HepG2 (cell line): ENCODE measurements around the gene DNAJC4. TPM values are rescaled to one million over a fixed set of nuclear protein-coding genes. Genes with fewer than 3 reads are reported as not detected.

Experiments used
- ARHGAP35 ChIP-seq: sonication (generic); formaldehyde crosslinking; IDR thresholded peaks from 2 replicates; pipeline ENCODE4 v1.9.0; 2022; ENCODE audit warnings: mild to moderate bottlenecking, inconsistent platforms, moderate library complexity, missing genetic modification reagents, borderline replicate concordance
- CSRNP1 ChIP-seq: sonication (generic); formaldehyde crosslinking; IDR thresholded peaks from 2 replicates; pipeline ENCODE4 v1.8.1; 2023; ENCODE audit warnings: mild to moderate bottlenecking, missing genetic modification reagents
- KLF6 ChIP-seq: IDR thresholded peaks from 2 replicates; pipeline ENCODE4 v1.8.0; 2016; ENCODE audit warnings: missing biosample characterization, missing genetic modification reagents
- REXO4 ChIP-seq: sonication (generic); formaldehyde crosslinking; IDR thresholded peaks from 2 replicates; pipeline ENCODE4 v1.8.0; 2022; ENCODE audit warnings: missing genetic modification reagents, mild to moderate bottlenecking, borderline replicate concordance
- SRSF9 ChIP-seq: fragments of 200-400 bp; formaldehyde crosslinking; IDR thresholded peaks from 2 replicates; pipeline ENCODE4 v1.6.1; 2018; ENCODE audit warnings: borderline replicate concordance, mild to moderate bottlenecking, low read depth, low read length; ENCODE audit not compliant: insufficient read depth, poor library complexity, severe bottlenecking
- STAG1 ChIP-seq: sonication (generic); formaldehyde crosslinking; IDR thresholded peaks from 2 replicates; pipeline ENCODE4 v1.4.0; 2020; ENCODE audit warnings: missing genetic modification reagents
- ZIK1 ChIP-seq: sonication (generic); formaldehyde crosslinking; IDR thresholded peaks from 2 replicates; pipeline ENCODE4 v1.5.0; 2020; ENCODE audit warnings: mild to moderate bottlenecking, low read depth, missing genetic modification reagents, borderline replicate concordance
- ZMAT5 ChIP-seq: sonication (generic); formaldehyde crosslinking; IDR thresholded peaks from 2 replicates; pipeline ENCODE4 v1.5.0; 2020; ENCODE audit warnings: mild to moderate bottlenecking, low read depth, missing genetic modification reagents, borderline replicate concordance
- ZNF230 ChIP-seq: sonication (generic); formaldehyde crosslinking; IDR thresholded peaks from 2 replicates; pipeline ENCODE4 v1.4.0; 2020; ENCODE audit warnings: mild to moderate bottlenecking, missing genetic modification reagents
- ZNF503 ChIP-seq: sonication (generic); formaldehyde crosslinking; IDR thresholded peaks from 2 replicates; pipeline ENCODE4 v1.4.0; 2020; ENCODE audit warnings: missing genetic modification reagents
- polyA plus RNA-seq, 8 experiments: library from polyadenylated mRNA; depleted of rRNA in 3 of 8; stranded (reverse) in 7 of 8; unstranded in 1 of 8; fragments of >200 nt; fragmentation: Illumina TruSeq in 4 of 8; extraction: Trizol in 4 of 8; gene quantifications; 2 replicates each; pipeline versions ENCODE4 v1.2.1 to v1.2.3, GENCODE V29; 2011 to 2016; ENCODE audit warnings: low read depth in 4 of 8, missing spikeins in 1 of 8, mixed read lengths in 1 of 8; ENCODE audit not compliant: insufficient read depth in 1 of 8
- total RNA-seq, 5 experiments: library from RNA; depleted of rRNA; stranded (reverse); fragments of >200 nt; fragmentation: Illumina TruSeq; extraction: Trizol; gene quantifications; 2 replicates each; pipeline ENCODE4 v1.2.3, GENCODE V29; 2016; ENCODE audit warnings: low read depth in 1 of 5

The DNAJC4 gene
- total and polyA plus RNA-seq, 2 of the 13 experiments (the other 11 are each of a cell fraction or from before 2014, with no cell fraction given): 10.3 to 60.8 TPM

- TF ChIP-seq CSRNP1 (CRISPR knock-in tag) (peak; percentile 69; the same call in 1 of the 2 replicates), SRSF9 (no peak), REXO4 (0 out of 2 replicates have a peak, but pooled peaks have one; percentile 58), ZNF230 (CRISPR knock-in tag) (no peak), ZNF503 (CRISPR knock-in tag) (0 out of 2 replicates have a peak, but pooled peaks have one; percentile 29), ZMAT5 (CRISPR knock-in tag) (no peak), STAG1 (CRISPR knock-in tag) (no peak), ARHGAP35 (0 out of 2 replicates have a peak, but pooled peaks have one; percentile 41), ZIK1 (0 out of 2 replicates have a peak, but pooled peaks have one; percentile 32), KLF6 (no peak)
These were observed 3.8 kb upstream of the DNAJC4 start (continued) for GRCh38 chr11:64226507-64227051.
